ENCODE data around the gene SUCO. TPM values are rescaled to one million over a fixed set of nuclear protein-coding genes. Genes with fewer than 3 reads are reported as not detected.

SUCO gene
- total RNA-seq, 1 experiment from 2014 or later, result 15.0 TPM

- in situ Hi-C loops (cut with HindIII; ENCODE audit: low pct_unique_long_range_greater_than_20kb, low sequenced_read_pairs), result no loop called here
- no peak for DNase-seq (ENCODE audit: low read depth, low spot score)
Measured at GRCh38 chr1:172507741-172508140, 25.2 kb upstream of the SUCO start.

- in situ Hi-C loops (cut with HindIII; ENCODE audit: low pct_unique_long_range_greater_than_20kb, low sequenced_read_pairs), result no loop called here
- no peak for DNase-seq (ENCODE audit: low read depth, low spot score)
Measured at GRCh38 chr1:172510479-172510878, 22.5 kb upstream of the SUCO start.

GRCh38 chr1:172512591-172512990, 20.4 kb upstream of the SUCO start:
- no peak for DNase-seq (ENCODE audit: low read depth, low spot score)
- in situ Hi-C loops (cut with HindIII; ENCODE audit: low pct_unique_long_range_greater_than_20kb, low sequenced_read_pairs), result no loop called here

GRCh38 chr1:172513479-172513878, 19.5 kb upstream of the SUCO start:
- DNase-seq (ENCODE audit: low read depth, low spot score), result no peak
- in situ Hi-C loops (cut with HindIII; ENCODE audit: low pct_unique_long_range_greater_than_20kb, low sequenced_read_pairs), result no loop called here

- in situ Hi-C loops (cut with HindIII; ENCODE audit: low pct_unique_long_range_greater_than_20kb, low sequenced_read_pairs), result no loop called here
- no peak for DNase-seq (ENCODE audit: low read depth, low spot score)
Measured at GRCh38 chr1:172514108-172514507, 18.8 kb upstream of the SUCO start.

- no peak for DNase-seq (ENCODE audit: low read depth, low spot score)
- in situ Hi-C loops (cut with HindIII; ENCODE audit: low pct_unique_long_range_greater_than_20kb, low sequenced_read_pairs), result no loop called here
Measured at GRCh38 chr1:172515436-172515835, 17.5 kb upstream of the SUCO start.

- no peak for DNase-seq (ENCODE audit: low read depth, low spot score)
- in situ Hi-C loops (cut with HindIII; ENCODE audit: low pct_unique_long_range_greater_than_20kb, low sequenced_read_pairs), result no loop called here
Measured at GRCh38 chr1:172515927-172516326, 17.0 kb upstream of the SUCO start.

- DNase-seq (ENCODE audit: low read depth, low spot score), result no peak
- in situ Hi-C loops (cut with HindIII; ENCODE audit: low pct_unique_long_range_greater_than_20kb, low sequenced_read_pairs), result no loop called here
Measured at GRCh38 chr1:172517081-172517480, 15.9 kb upstream of the SUCO start.

GRCh38 chr1:172517545-172517944, 15.4 kb upstream of the SUCO start:
- no peak for DNase-seq (ENCODE audit: low read depth, low spot score)
- in situ Hi-C loops (cut with HindIII; ENCODE audit: low pct_unique_long_range_greater_than_20kb, low sequenced_read_pairs), result no loop called here

- in situ Hi-C loops (cut with HindIII; ENCODE audit: low pct_unique_long_range_greater_than_20kb, low sequenced_read_pairs), result no loop called here
- no peak for DNase-seq (ENCODE audit: low read depth, low spot score)
Measured at GRCh38 chr1:172529304-172529703, 3.6 kb upstream of the SUCO start.

GRCh38 chr1:172530000-172530399, 3.0 kb upstream of the SUCO start:
- no peak for DNase-seq (ENCODE audit: low read depth, low spot score)
- in situ Hi-C loops (cut with HindIII; ENCODE audit: low pct_unique_long_range_greater_than_20kb, low sequenced_read_pairs), result no loop called here

- DNase-seq (ENCODE audit: low read depth, low spot score), result no peak
- in situ Hi-C loops (cut with HindIII; ENCODE audit: low pct_unique_long_range_greater_than_20kb, low sequenced_read_pairs), result no loop called here
Measured at GRCh38 chr1:172531412-172532182, 1.4 kb upstream of the SUCO start.

GRCh38 chr1:172532183-172532699, 709 bp upstream of the SUCO start:
- in situ Hi-C loops (cut with HindIII; ENCODE audit: low pct_unique_long_range_greater_than_20kb, low sequenced_read_pairs), result no loop called here
- DNase-seq (ENCODE audit: low read depth, low spot score), result peak; percentile 97

GRCh38 chr1:172533513-172534151, 682 bp downstream of the SUCO start:
- in situ Hi-C loops (cut with HindIII; ENCODE audit: low pct_unique_long_range_greater_than_20kb, low sequenced_read_pairs), result no loop called here
- no peak for DNase-seq (ENCODE audit: low read depth, low spot score)

GRCh38 chr1:172536256-172536655, 3.3 kb downstream of the SUCO start:
- in situ Hi-C loops (cut with HindIII; ENCODE audit: low pct_unique_long_range_greater_than_20kb, low sequenced_read_pairs), result no loop called here
- DNase-seq (ENCODE audit: low read depth, low spot score), result no peak

- no peak for DNase-seq (ENCODE audit: low read depth, low spot score)
- in situ Hi-C loops (cut with HindIII; ENCODE audit: low pct_unique_long_range_greater_than_20kb, low sequenced_read_pairs), result no loop called here
Measured at GRCh38 chr1:172537366-172537765, 4.4 kb downstream of the SUCO start.

GRCh38 chr1:172537827-172538391, 5.0 kb downstream of the SUCO start:
- DNase-seq (ENCODE audit: low read depth, low spot score), result no peak
- in situ Hi-C loops (cut with HindIII; ENCODE audit: low pct_unique_long_range_greater_than_20kb, low sequenced_read_pairs), result no loop called here

- in situ Hi-C loops (cut with HindIII; ENCODE audit: low pct_unique_long_range_greater_than_20kb, low sequenced_read_pairs), result no loop called here
- no peak for DNase-seq (ENCODE audit: low read depth, low spot score)
Measured at GRCh38 chr1:172540635-172541034, 7.7 kb downstream of the SUCO start.

Data from SK-MEL-5 (cell line).